GM19452 (cell line): ENCODE data around the gene PSAT1.

Experiments
- ATAC-seq: cut with Tn5 transposase; IDR thresholded peaks from one replicate; pipeline ENCODE4 v1.9.1; 2021; ENCODE audit not compliant: unreplicated experiment

Gene PSAT1

DNA sequence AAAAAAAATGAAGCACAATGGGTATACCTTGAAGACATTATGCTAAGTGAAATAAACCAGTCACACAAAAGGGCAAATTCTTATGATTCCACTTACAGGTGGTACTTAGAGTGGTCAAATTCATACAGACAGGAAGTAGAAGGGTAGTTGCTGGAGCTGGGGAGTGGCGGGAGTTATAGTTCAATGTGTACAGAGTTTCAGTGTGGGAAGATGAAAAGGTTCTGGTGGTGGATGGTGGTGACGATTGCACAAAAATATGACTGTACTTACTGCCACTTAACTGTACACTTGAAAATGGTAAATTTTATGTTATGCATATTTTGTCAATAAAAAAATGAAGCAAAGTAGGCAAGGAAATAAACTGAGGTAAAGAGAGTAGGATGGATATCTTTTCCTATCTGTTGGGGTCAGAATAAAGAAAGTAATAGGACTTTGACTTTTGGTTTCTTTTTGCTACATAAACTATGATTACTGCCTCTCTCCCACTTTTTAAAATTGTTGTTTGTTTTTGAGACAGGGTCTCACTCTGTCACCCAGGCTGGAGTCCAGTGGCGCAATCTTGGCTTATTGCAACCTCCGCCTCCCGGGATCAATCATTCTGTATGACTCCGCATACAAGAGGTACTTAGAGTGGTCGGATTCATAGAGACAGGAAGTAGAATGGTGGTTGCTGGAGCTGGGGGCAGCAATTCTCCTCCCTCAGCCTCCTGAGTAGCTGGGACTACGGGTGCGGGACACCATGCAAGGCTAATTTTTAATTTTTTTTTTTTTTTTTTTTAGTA, 4.0 kb upstream of the PSAT1 start:
- no peak for ATAC-seq

DNA sequence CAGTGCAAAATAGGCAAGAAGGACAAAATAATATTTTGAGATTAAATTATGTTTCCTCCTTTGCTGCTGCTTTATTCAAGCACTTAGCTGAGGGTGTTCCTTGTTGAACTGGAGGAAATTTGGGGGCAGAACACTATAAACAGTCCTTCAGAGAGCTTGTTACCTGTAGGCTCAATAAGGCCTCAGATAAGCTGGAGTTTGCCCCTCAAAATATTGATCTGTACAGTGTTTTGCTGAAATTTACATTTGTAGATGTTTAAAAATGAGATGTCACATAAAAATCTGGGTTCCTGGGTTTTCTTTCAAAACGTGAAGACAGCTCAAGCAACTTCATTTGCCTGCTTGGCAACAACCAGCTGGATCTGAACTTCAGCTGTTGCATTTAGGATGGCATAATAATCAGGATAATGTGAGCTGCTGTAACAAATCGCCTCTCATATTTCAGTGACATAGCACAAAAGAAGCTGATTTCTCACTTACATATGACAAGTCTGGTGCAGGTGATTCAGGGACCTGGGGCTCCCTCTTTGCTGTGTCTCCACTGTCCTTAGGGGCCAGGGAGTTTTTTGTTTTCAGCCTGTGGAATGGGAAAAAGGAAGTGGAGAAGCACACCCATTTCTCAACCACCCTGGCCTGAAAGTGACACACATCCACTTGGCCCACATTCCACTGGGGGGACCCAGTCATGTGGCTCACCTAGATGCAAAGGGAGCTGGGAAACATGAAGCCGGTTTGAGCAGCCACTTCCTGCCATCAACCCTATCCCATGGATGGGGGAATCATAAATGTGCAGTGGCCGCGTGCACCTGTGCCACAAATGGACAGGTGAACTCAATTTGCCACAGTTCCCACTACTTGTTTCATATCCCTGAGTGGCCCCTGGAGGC, 2.4 kb upstream of the PSAT1 start:
- no peak for ATAC-seq

DNA sequence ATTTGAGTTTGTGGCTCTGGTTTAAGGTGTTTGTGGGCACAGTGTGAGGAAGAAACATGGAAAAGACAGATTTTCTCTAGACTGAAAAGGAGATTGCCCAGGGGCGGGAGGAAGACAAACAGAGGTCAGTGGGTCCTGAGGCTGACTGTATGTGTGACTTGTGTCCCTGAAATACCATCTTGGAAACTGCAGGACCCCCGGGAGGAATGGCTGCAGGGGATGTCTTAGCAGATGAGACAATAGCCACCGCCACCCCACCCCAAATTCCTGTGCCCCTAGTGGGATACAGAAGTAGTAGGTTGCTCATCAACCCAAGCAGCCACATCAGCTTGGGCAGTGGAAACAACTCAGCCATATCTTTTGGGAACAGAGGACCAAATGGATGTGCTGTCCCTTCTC, 1.7 kb upstream of the PSAT1 start:
- no peak for ATAC-seq

DNA sequence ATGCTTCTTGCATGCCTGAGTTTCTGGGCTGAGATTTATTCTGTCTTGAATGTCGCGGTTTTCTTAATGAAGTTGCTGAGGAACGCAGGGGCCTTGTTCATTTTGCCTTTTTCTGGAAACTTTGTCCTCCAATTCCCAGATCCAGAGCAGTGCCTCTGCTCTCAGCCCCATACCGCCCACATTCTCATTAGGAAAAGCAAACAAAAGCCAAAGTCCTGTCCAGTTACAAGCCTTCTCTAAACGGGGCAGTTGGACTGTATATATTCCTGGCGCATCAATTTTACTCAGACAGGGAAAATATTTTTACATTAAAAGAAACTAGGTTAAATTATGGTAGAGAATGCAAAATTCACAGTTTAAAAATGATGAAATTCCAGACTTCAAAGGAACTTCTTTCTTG, 1.2 kb upstream of the PSAT1 start:
- ATAC-seq, result no peak

DNA sequence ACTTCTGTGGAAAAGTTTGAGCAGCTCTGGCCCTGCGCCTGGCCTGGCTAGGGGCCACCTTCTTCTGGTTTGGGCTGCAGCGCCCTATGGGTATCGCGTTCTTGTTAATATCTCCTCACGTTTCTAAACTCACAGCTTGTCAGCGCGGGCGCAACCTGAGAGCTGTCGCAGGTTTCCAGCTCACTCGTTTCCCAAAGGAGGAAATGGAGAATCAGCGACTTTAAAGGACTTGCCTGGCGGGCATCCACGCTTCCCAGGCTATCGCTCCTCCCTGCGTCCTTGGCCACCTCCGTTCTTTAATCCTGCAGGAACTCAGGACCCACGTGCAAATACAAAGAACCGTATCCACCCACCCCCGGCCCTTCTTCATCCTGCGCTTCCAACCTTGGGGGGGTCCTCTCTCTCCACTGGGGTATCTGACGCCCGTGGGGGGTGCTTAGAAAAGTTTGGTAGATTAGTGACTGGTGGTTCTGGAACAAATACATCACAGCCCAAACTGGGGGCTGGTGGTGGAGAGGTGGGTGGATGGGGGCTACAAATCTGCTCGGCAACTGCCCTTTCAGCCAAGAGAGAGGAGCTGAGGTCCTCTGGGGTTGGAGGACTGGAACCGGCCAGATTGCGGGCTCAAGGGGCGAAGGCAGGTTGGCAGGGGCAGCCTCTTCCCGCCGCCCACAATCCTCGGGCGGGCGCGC, 578 bp upstream of the PSAT1 start:
- no peak for ATAC-seq

DNA sequence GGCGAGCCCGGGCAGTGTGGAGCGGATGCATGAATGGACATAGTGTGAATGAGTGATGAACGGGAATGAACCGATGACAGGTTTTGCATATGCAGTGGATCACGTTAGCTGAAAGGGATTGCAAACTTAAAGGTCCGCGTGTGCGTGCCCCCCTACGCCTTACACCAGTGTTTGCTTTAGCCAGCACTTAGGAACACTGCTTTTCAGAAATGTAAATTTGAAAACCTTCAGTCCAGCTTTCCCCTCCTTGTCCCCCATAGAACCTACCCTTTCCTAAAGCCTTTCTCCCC, 692 bp downstream of the PSAT1 start:
- ATAC-seq, result no peak

DNA sequence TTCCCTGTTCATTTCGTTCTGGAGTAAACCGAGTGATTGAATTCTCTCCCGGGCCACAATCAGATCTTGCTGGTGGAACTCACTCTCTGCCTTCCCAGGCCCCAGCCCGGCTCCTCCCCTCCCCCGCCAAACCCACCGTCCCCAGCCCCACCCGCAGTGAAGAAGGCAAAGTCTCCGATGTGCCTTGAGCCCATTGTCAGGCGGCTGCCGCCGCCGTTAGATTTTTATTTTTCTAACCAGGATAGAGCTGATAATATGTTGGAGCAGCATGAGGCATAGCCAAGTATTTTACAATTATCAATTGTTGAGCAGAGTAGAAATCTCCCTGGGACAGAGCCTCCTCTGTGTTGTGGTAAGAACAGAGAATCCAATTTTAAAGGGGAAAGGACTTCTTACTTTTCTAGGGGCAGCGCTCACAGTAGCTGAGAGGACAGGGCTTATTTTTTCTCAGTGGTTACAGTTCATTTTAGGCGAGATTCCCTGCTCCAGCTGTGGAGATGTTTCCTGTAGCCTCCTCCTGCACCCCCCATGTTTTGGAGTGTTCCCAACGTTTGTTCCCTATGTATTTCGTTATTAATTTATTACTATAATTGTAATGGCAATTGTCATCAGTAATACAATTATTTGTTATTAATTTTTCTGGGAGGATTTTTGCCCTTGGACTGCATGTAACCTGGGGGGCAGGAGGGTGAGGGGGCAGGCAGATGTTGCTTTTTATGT, 1.3 kb downstream of the PSAT1 start:
- ATAC-seq, result no peak

DNA sequence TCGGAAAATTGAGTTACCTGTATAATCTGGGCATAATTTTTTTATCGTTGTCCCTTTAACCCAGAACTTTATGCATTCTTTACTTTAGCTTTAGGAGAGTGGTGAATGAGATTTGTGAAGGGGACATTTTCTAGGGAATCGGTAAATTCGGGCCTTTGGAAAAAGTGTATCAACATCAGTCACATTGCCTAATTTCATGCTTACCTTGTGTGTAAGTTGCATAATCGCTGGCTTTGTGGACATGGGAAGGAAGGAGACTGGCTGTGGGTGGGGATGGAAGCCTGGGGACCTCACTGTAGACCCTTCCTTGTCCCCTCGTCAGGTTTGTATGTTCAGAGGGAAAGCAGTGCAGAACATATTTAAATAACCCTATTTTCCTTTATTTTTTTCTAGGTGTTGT, 3.3 kb downstream of the PSAT1 start:
- ATAC-seq, result no peak

DNA sequence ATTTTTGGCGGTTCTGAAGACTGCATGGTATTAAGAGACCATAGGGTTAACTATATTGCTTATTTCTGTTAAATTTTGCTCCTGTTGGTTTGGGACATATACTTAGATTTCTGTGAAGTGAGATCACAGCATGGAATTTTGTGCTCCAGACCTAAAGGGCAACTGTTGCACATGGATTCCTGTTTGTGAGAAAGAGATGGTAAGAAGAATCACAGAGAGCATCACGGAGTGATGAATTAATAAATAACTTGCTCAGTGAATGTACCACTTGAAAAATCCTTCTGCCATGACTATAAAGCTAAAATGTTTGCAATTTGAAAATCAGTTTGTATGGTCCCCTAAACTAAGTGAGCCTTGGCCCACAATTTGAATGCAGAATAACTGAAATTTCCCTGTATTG, 4.5 kb downstream of the PSAT1 start:
- ATAC-seq, result no peak

DNA sequence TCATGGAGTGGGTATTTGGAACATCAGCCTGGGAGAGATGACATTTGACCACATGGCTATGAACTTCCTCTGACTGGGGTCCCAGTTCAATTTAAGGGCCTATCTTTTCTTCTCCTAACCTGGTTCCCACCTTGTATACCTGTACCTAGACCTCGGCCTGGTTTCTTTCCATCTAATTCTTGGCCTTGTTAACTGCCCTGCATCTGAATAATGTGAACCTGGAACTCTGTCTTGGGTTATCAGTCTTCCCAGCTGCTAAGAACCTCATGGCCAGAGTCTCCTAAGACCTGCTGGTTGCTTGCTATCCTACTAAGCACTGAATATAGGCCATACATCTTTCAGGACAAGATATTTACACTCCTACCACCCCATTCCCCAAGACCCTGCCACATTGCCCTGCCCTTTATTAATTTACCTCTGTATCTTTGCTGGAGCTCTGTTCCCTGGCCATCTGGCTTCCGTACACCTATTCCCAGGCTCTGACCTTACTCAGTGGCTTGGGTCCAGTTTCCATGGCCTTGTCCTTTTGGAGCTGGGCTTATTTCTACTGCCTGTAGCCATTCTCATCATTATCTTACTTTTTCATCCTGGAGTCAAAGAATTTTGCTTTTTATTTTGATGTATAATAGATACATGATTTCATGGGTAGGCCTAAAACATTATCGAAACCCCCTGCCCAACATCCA, 6.6 kb downstream of the PSAT1 start:
- ATAC-seq, result no peak

DNA sequence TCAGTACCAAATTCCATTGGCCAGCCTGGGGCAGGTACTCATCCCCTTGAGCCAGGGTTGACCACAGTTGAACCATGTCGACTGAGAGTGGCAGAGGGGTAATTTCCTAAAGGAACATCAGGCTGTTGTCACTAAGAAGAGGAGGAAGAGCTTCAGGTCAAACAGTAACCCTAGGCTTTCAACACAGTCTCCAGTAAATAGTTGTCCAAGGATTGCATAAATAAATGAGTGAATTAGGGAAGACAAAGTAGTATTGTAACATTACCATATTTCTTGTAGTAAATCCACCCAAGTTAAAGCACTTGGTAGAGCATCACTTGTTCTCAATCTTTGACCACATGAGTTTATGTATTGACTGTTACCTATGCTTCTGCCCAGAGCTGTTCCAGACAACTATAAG, 7.4 kb downstream of the PSAT1 start:
- no peak for ATAC-seq

DNA sequence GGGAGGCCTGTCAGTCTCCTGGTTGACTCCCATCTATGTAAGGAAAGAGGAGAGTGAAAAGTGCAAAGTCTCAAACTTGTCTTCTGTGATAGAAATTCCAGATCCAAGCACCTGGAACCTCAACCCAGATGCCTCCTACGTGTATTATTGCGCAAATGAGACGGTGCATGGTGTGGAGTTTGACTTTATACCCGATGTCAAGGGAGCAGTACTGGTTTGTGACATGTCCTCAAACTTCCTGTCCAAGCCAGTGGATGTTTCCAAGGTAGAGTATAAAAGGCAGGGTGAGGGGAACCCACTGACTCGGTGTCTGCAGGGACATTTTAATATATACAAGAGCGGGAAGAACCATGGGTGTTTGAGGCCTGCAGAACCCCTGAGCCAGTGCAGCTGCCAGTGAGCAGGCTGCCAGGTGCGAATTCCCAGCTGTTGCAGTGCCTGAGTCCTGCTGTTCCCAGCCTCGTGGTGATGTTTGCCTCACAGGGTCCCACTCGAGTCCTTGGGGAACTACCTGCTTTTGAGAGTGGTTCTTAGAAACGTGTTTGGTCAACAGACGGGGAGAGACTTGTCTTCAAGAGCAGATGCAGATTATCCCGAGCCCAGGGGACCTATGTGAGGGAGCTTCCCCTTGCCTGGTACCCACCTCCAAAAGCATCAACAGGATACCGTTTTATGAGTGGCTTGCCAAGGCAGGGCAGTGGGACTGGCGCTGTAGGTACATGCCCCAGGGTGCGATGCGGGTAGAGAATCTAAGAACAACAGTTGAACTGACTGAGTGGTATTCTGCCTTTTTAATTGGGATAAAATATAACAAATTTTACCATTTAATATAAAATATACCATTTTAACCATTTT, 9.5 kb downstream of the PSAT1 start:
- ATAC-seq, result no peak

DNA sequence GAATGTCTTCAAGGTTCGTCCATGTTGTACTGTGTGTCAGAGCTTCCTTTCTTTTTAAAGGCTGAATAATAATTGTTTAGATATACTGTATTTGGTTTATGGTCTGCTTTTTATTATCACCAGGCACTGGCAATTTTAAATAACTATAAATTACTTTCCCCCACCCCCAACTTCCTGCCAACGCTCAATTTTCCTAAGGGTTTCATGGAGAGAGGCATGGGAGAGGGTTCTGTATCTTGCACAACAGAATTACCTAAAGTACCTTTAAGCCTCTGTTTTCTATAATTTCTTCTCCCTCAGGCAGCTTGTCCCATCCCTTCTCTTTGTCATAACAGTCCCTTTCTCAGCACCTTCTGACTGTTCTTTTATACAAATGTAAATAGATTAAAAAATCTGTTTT, 10.4 kb downstream of the PSAT1 start:
- ATAC-seq, result no peak

DNA sequence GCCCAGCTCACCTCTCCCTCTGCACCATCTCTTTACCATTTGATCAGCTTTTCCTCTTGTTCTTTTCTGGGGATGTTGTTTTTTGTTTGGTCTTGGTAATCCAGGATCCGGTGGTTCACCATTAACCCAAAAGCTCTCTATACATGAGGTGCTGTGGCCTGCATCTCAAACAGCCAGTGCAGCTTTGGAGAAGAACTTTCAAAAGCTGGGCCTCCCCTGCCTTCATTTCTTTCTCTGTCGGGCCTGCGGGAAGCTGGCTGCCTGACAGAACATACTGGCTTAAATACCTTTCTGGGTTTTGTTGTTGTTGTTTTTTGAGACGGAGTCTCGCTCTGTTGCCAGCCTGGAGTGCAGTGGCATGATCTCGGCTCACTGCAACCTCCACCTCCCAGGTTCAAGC, 12.1 kb downstream of the PSAT1 start:
- no peak for ATAC-seq

DNA sequence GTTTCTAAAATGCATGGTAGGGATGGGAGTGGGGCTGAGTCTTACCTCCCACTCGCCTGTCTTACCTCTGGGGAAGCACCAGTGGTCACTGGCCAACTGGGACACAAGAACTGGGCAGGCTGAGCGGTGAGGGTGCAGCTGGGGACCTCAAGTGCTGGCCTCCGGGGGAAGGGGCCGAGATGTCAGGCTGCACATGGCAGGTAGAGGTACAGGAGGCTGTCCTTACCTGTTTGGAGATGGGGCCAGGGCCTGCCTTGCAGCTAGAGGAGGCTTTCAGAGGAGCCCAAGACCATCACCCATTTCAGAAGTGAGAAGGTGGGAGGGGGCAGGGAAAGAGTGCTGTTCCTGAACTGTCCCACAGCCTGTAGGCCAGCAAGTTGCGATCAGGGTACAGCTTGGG, 14.2 kb downstream of the PSAT1 start:
- ATAC-seq, result no peak

DNA sequence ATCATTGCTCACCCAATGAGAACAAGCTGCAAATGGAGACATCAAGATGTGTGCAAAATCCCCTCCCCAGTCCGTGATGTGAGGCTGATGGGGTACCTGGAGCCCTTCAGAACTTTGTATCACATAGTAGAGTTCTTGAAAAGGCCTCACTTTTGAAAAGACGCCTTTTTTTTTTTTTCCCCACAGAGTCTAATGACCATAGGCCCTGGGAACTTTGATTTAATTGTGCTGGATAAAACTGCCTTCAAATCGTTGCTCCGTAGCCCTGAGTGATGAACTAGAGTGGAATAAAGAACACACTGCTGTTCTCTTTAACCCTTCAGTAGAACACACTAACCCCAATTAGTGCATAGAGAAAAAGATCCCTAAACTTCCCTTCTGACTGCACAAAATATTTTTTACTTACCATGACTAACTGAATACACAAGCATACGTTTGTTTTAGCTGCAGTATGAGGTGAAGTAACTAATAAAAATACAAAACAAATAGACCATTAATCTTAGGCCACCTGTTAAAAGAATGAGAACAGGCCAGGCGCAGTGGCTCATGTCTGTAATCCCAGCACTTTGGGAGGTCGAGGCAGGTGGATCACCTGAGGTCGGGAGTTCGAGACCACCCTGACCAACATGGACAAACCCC, 15.1 kb downstream of the PSAT1 start:
- ATAC-seq, result no peak

DNA sequence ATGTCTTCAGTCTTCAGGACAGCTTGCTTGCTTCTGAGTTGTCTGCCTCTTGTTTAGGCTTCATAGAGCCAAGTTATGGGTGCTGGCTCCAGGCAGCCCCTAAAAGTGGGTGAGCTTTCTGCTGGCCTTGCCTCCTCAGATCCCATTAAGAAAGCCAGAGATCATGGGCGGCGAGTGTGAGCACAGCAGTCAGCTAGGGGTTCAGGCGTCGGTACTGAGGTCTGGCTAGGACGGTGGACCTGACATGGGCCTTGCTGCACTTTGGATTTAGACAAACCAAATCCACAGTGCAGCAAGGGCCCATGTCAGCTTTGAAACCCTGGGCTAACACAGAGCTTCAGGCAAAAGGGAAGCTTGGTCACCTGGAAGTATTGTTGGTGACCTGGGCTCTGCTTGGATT, 17.6 kb downstream of the PSAT1 start:
- ATAC-seq, result no peak

DNA sequence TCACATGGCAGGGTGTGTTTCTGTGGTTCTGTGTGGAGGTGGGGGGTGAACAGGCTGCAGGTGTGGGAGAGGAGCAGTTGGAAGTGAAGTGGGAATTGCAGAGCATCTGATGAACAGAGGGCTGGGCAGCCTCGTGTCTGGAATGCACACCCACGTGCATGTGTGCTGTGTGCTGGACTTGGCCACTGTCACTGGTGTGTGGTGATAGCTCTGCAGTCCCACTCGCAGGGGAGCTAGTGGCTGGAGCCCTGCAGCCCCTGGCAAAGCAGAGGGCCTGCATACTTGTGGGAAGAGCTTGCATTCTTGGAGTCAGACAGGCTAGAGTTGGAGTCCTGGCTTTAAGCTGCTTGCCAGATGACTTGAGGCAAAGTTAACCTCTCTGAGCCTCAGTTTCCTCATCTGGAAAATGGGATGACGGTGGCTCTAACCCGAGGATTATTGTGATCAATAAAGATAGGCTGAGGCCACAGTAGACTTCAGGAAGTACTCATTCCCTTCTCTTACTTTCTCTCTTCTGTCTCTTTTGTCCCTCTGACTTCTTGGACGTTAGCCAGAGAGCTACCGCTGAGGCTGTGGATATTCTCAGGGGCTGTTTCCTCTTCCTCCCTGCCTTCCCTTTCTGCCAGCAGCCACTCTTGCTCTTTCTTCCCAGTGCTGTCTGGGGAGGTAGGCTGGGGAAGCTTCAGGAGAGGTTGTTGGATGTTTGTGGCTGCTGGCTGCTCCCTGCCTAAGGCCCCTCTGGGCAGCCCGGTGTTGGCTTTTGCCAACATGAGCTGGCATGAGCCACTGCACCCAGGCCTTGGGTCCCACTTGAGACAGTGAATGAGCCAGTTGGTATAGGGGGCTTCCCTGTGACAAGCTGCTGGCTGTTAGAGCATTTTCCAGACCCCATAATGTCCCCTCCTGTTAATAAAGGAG, 18.3 kb downstream of the PSAT1 start:
- no peak for ATAC-seq
